Measurements from ENCODE around the gene ZNF678. TPM values are rescaled to one million over a fixed set of nuclear protein-coding genes. Genes with fewer than 3 reads are reported as not detected.
A peak's percentile ranks its signal among the peaks of the same experiment; 100 is the strongest.
"Not testable (repeated sequence)": the region's sequence is repeated elsewhere in the genome, so short reads cannot be mapped to it uniquely, and the experiment has no call there.

ZNF678 gene
- total RNA-seq, 1 experiment from 2014 or later, result 13.0 TPM

DNA sequence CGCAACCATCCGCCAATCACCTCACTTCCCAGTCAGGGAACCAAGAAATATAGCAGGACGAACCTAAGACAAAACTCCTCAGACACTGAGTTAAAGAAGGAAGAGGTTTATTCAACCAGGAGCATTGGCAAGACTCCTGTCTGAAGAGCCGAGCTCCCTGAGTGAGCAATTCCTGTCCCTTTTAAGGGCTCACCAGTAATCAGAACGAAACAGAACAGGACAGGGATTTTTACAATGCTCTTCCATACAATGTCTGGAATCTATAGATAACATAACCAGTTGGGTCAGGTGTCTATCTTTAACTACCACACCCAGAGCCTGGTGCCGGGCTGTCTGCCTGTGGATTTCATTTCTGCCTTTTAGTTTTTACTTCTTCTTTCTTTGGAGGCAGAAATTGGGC, 32.9 kb downstream of the ZNF678 start:
- H3K4me1 Mint-ChIP-seq (ENCODE audit: insufficient read depth, unreplicated experiment); DNase-seq (ENCODE audit: unreplicated experiment); intact Hi-C loops (cut with micrococcal nuclease); H3K27me3 Mint-ChIP-seq (ENCODE audit: insufficient read depth, unreplicated experiment); H3K27ac Mint-ChIP-seq (ENCODE audit: low read depth, unreplicated experiment); H3K4me3 Mint-ChIP-seq (ENCODE audit: unreplicated experiment); CTCF ChIA-PET; BruUV-seq (replicated peaks): not testable (repeated sequence)
- peaks cover 13% of the 10 kb centered on the region for H3K36me3 Mint-ChIP-seq (ENCODE audit: insufficient read depth, unreplicated experiment)
- peaks cover 38% of the 10 kb centered on the region for H3K9me3 Mint-ChIP-seq (ENCODE audit: unreplicated experiment)
- POLR2A ChIA-PET, result interaction anchor here (1.1 kb wide), 1 partner anchor 56 kb away, joined by 3 read pairs; no protein-coding TSS in a partner anchor

DNA sequence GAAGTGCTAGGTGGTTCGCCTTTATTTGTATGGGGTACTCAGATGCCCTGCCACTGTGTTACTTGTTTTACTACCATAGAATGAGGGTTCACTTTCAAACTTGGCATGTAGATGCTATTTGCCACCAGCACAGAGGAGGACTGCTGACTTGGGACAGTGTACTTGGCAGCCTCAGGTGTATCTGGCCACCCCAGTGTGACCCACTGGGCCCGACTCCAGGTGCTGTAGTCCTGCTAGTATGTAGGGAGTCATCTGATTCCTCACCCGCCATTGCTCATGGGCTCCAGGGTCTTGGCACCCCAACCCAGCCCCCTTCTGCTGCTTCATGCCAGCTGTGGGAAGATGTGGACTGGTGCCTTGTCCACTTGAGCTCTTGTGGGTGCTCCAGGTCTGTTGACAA, 40.0 kb downstream of the ZNF678 start:
- Mint-ChIP-seq H3K27me3 (ENCODE audit: insufficient read depth, unreplicated experiment) (no peaks in the 10 kb centered on the region), H3K27ac (ENCODE audit: low read depth, unreplicated experiment) (no peak overlapping the region), H3K4me3 (ENCODE audit: unreplicated experiment) (no peak overlapping the region), H3K4me1 (ENCODE audit: insufficient read depth, unreplicated experiment) (no peaks in the 10 kb centered on the region), H3K9me3 (ENCODE audit: unreplicated experiment) (peaks cover 38% of the 10 kb centered on the region), H3K36me3 (ENCODE audit: insufficient read depth, unreplicated experiment) (peaks cover 20% of the 10 kb centered on the region)
- POLR2A ChIA-PET, result no interaction called here
- intact Hi-C loops (cut with micrococcal nuclease), result no loop called here
- no peak for TF ChIP-seq CTCF (IDR thresholded peaks at IDR 0.05; ENCODE audit: unreplicated experiment)
- DNase-seq (ENCODE audit: unreplicated experiment), result no peak
- BruUV-seq (replicated peaks), result no TSS peak
- CTCF ChIA-PET, result interaction anchor here (0.6 to 1.5 kb wide), 3 partner anchors 41 to 952 kb away, joined by 3 to 4 read pairs (median 3); no protein-coding TSS in a partner anchor

DNA sequence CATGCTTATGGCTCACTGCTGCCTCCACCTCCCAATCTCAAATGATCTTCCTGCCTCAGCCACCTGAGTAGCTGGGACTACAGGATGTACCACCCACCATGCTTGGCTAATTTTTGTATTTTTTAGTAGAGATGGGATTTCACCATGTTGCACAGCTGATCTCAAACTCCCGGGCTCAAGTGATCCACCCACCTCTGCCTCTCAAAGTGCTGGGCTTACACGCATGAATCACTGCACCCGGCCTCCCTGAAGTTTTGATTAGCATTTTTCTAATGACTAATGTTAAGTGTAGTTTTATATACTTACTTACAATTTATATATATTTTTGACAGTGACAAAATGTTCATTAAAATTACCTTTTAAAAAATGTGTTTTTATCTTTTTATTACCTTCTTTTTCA, 41.1 kb downstream of the ZNF678 start:
- peaks cover 20% of the 10 kb centered on the region for H3K36me3 Mint-ChIP-seq (ENCODE audit: insufficient read depth, unreplicated experiment)
- POLR2A ChIA-PET, result interaction anchor here (0.7 kb wide), 1 partner anchor 13 kb away, joined by 3 read pairs; no protein-coding TSS in a partner anchor

DNA sequence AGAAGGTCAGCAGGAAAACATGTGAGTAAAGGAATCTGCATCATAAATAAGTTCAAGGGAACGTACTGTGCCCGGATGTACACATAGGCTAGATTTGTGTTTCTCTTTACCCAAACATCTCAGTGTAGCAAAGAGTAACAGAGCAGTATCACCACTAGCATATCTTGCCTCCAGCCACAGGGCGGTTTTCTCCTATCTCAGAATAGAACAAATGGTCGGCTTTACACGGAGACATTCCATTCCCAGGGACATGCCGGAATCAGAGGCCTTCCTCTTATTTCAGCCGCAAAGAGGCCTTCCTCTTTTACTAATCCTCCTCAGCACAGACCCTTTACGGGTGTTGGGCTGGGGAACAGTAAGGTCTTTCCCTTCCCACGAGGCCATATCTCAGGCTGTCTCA, 42.9 kb downstream of the ZNF678 start:
- H3K4me1 Mint-ChIP-seq (ENCODE audit: insufficient read depth, unreplicated experiment); intact Hi-C loops (cut with micrococcal nuclease); H3K27me3 Mint-ChIP-seq (ENCODE audit: insufficient read depth, unreplicated experiment); POLR2A ChIA-PET; DNase-seq (ENCODE audit: unreplicated experiment); CTCF ChIA-PET; H3K27ac Mint-ChIP-seq (ENCODE audit: low read depth, unreplicated experiment); BruUV-seq (replicated peaks); H3K4me3 Mint-ChIP-seq (ENCODE audit: unreplicated experiment): not testable (repeated sequence)
- H3K9me3 Mint-ChIP-seq (ENCODE audit: unreplicated experiment), result peaks cover 33% of the 10 kb centered on the region
- H3K36me3 Mint-ChIP-seq (ENCODE audit: insufficient read depth, unreplicated experiment), result peaks cover 20% of the 10 kb centered on the region

More for the DNA sequence above, 41.1 kb downstream of the ZNF678 start:
- DNase-seq (ENCODE audit: unreplicated experiment), result peak; percentile 16
- H3K9me3 Mint-ChIP-seq (ENCODE audit: unreplicated experiment), result peaks cover 31% of the 10 kb centered on the region
- TF ChIP-seq CTCF (IDR thresholded peaks at IDR 0.05; ENCODE audit: unreplicated experiment), result no peak
- intact Hi-C loops (cut with micrococcal nuclease), result no loop called here
- no peak overlapping the region for H3K4me3 Mint-ChIP-seq (ENCODE audit: unreplicated experiment)
- CTCF ChIA-PET, result no interaction called here
- H3K4me1 Mint-ChIP-seq (ENCODE audit: insufficient read depth, unreplicated experiment), result no peaks in the 10 kb centered on the region
- no TSS peak for BruUV-seq (replicated peaks)
- no peak overlapping the region for H3K27ac Mint-ChIP-seq (ENCODE audit: low read depth, unreplicated experiment)
- H3K27me3 Mint-ChIP-seq (ENCODE audit: insufficient read depth, unreplicated experiment), result no peaks in the 10 kb centered on the region

GRCh38 chr1:227607336-227607898, 44.1 kb downstream of the ZNF678 start:
- Mint-ChIP-seq H3K27me3 (ENCODE audit: insufficient read depth, unreplicated experiment) (no peaks in the 10 kb centered on the region), H3K9me3 (ENCODE audit: unreplicated experiment) (peaks cover 38% of the 10 kb centered on the region), H3K4me1 (ENCODE audit: insufficient read depth, unreplicated experiment) (no peaks in the 10 kb centered on the region), H3K27ac (ENCODE audit: low read depth, unreplicated experiment) (no peak overlapping the region), H3K4me3 (ENCODE audit: unreplicated experiment) (no peak overlapping the region), H3K36me3 (ENCODE audit: insufficient read depth, unreplicated experiment) (peaks cover 25% of the 10 kb centered on the region)
- intact Hi-C loops (cut with micrococcal nuclease), result no loop called here
- no TSS peak for BruUV-seq (replicated peaks)
- CTCF ChIA-PET, result interaction anchor here (0.6 kb wide), 1 partner anchor 445 kb away, joined by 4 read pairs; no protein-coding TSS in a partner anchor
- DNase-seq (ENCODE audit: unreplicated experiment), result no peak
- no peak for TF ChIP-seq CTCF (IDR thresholded peaks at IDR 0.05; ENCODE audit: unreplicated experiment)
- POLR2A ChIA-PET, result interaction anchor here (0.5 kb wide), 2 partner anchors 120 to 141 kb away, joined by 3 to 4 read pairs; no protein-coding TSS in a partner anchor
